GM13976 (cell line): ENCODE results near the gene CELF5.
"Not testable (repeated sequence)": the region's sequence is repeated elsewhere in the genome, so short reads cannot be mapped to it uniquely, and the experiment has no call there.

Source experiments
- DNase-seq: peaks from one replicate; pipeline ENCODE4 v3.0.0; 2012; ENCODE audit warnings: low spot score
- in situ Hi-C: fragments of 300-500 bp; cut with MboI; formaldehyde crosslinking; loops from one replicate; pipeline ENCODE4 v1.12.0; 2022; ENCODE audit warnings: low sequenced_read_pairs, mixed read lengths, inconsistent platforms; ENCODE audit not compliant: unreplicated experiment
- TF ChIP-seq, protein P1 (sequence below): IDR thresholded peaks from 2 replicates; pipeline ENCODE4 v1.5.1; 2012; ENCODE audit warnings: borderline replicate concordance, mild to moderate bottlenecking; ENCODE audit not compliant: insufficient read depth; ENCODE audit errors: extremely low read depth, missing control alignments, control extremely low read depth

Gene CELF5

DNA sequence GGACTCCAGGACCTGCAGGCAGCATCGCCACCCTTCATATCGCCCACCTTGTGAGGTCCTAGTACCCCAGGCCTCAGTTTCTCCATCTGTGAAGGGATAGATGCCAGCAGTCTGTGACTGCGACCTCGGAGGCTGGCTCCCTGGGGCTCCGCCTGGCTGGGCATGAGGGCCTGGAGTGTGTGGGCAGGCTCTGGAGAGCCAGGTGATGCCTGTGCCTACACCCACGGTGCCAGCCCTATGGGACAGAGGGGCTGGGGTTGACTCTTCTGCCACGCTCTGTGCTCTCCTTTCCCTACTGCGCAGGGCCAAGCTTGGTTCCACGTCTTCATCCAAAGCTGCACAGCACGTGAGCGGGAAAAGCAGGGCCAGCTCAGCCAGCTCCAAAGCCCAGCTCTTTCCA lies 115.9 kb downstream of the CELF5 start:
- TF ChIP-seq, protein P1, sequence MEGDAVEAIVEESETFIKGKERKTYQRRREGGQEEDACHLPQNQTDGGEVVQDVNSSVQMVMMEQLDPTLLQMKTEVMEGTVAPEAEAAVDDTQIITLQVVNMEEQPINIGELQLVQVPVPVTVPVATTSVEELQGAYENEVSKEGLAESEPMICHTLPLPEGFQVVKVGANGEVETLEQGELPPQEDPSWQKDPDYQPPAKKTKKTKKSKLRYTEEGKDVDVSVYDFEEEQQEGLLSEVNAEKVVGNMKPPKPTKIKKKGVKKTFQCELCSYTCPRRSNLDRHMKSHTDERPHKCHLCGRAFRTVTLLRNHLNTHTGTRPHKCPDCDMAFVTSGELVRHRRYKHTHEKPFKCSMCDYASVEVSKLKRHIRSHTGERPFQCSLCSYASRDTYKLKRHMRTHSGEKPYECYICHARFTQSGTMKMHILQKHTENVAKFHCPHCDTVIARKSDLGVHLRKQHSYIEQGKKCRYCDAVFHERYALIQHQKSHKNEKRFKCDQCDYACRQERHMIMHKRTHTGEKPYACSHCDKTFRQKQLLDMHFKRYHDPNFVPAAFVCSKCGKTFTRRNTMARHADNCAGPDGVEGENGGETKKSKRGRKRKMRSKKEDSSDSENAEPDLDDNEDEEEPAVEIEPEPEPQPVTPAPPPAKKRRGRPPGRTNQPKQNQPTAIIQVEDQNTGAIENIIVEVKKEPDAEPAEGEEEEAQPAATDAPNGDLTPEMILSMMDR = no peak
- in situ Hi-C loops = no loop called here
- no peak for DNase-seq

DNA sequence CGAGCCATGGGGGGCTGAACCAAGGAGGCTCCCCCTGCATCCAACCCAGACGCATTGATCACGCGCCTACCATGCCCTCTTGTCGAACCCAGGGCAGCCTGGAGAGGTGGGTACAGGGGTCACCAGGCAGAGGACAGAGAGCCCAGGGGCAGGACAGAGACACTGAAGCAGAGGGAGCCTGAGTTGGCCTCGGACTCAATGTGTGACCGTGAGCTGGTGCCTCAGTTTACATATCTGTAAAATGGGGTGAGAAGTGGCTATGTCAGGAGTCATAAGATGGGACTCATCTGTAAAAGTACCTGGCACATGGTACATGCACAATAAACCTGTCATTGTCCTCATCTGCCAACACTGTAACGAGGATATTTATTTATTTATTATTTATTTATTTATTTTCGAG lies 117.8 kb downstream of the CELF5 start:
- in situ Hi-C loops = no loop called here
- DNase-seq = peak; percentile 11
- TF ChIP-seq, protein P1 = no peak

DNA sequence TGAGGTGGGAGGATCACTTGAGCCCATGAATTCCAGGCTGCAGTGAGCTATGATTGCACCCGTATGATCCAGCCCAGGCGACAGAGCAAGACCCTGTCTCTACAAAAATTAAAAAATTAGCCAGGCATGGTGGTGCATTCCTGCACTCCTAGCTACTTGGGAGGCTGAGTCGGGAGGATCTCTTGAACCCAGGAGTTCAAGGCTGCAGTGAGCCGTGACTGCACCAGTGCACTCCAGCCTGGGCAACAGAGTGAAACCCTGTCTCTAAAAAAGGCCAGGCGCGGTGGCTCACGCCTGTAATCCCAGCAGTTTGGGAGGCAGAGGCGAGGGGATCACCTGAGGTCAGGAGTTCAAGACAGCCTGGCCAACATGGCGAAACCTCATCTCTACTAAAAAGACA lies 118.5 kb downstream of the CELF5 start:
- in situ Hi-C loops = not testable (repeated sequence)

DNA sequence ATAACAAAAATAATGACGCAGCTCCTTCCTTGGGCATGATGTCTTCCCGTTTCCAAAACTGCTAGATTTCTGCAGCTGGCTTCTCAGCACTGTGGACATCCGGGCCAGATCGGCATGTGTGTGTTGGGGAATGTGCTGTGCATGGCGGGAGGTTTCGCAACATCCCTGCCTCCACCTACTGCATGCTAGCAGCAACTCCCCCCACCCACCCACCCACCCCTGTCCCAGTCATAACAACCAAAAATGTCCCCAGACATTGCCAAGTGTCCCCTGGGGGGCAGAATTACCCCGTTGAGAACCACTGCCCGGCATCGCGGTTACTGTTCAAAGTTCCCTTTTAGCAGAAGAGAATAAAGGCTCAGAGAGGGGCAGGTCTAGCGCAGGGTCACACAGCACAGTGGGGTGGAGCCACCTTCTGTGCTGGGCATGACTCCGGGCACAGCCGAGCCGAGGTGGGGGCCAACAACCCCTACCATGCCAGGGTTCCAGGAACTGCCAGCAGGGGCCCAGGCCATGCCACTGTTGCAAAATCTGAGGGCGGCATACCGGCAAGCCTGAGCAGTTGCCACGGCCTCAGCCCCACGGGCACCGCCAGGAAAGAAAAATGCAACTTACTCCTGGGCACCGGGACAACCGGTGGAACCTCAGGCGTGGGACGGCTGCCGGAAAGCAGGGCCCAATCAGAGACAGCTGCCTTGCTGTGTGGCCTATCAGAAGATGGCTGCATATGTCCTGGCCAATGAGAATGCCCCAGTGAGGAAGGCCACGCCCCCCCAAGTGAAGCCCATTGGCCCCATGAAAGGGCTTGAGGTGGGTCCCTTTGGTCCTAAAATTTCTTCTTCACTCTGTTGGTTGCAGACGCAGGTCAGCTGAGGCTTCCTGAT lies 119.4 kb downstream of the CELF5 start:
- DNase-seq = peak; percentile 69
- TF ChIP-seq, protein P1 = no peak
- in situ Hi-C loops = no loop called here

More for the DNA sequence above, 118.5 kb downstream of the CELF5 start:
- not testable (repeated sequence) for DNase-seq

DNA sequence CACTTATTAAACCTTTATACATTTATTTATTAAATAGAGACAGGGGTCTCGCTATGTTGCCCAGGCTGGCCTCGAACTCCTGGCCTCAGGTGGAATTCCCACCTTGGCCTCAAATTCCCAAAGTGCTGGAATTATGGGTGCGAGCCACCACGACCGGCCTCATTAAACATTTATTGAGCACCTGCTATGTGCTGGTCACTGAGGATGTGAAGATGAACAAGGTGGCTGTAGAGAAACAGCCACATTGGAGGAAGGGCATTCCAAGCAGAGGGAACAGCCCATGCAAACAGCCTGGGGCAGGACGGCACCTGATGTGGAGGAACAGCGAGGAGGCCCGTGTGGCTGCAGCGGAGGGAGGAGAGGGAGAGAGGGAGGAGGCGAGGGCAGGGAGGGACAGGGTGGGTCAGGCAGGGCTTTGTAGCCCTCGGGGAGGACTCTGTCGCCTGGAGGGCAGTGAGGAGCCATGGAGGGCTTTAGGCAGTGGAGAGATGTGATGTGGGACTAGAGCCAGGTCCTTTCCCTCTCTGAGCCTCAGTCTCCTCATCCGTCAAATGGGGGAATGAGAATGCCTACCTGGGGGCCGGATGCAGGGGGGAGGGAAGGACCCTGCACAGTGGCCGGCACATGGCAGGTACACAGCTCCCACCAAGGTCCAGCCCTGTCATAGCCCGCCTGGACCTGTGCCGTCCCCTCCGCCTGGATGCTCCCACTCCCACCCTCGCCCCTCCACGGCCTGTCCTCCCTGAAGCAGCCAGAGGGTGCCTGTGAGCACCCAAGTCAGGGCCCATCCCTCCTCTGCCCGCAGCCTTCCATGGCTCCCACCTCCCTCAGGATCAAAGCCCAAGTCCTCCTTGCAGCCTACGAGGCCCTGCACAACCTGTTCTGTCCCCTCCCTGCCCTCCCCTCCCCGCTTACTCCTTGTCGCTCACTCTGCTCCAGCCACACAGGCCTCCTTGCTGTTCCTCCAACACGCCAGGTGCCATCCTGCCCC lies 120.4 kb downstream of the CELF5 start:
- in situ Hi-C loops = no loop called here
- peak; percentile 22 for DNase-seq
- TF ChIP-seq, protein P1 = no peak

DNA sequence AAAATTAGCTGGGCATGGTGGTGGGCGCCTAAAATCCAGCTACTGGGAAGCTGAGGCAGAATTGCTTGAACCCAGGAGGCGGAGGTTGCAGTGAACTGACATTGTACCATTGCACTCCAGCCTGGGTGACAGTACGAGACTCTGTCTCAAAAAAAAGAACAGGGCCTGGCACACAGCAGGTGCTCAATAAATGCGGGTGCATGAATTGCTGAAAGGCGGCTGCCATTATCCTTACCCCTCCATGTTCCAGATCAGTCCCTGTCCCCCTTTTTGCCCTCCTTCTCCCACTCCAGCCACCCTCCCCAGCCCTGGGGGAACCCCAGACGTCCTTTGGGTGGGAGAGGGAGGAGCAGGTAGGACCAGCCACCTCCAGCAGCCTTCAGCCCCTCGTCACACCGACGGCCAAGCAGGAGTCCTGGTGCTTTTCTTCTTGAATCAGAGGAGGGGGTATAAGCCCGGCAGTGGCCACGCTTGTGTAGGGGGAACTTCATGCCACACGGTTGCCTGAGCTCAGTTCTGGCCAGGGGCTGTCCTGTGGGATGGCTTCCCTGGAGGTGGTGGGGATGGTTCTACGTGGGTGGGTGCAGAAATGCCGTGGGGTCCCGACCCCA lies 121.5 kb downstream of the CELF5 start:
- no peak for DNase-seq
- TF ChIP-seq, protein P1 = no peak
- in situ Hi-C loops = no loop called here
